Spleen (tissue), 11 donors: ENCODE measurements around the gene NECTIN1. TPM values are rescaled to one million over a fixed set of nuclear protein-coding genes. Genes with fewer than 3 reads are reported as not detected.

Experiments
- DNase-seq: peaks from one replicate; pipeline ENCODE4 v3.0.0-alpha.2; 2020
- H3K27ac ChIP-seq, 8 donors: fragments of 200-600 bp; sonication (generic) in 7 of 8; 1 replicate in 4 of 8; 2 replicates in 4 of 8; pipeline versions ENCODE4 v1.5.0 to v1.8.0; 2016 to 2021; ENCODE audit warnings: inconsistent platforms in 4 of 8, mild to moderate bottlenecking in 4 of 8, moderate library complexity in 1 of 8
- H3K27me3 ChIP-seq, 7 donors: fragments of 200-600 bp; sonication (generic) in 6 of 7; replicated peaks in 1 of 7; 1 replicate in 4 of 7; 2 replicates in 3 of 7; pipeline versions ENCODE4 v1.5.0 to v1.8.0; 2016 to 2021; ENCODE audit warnings: inconsistent platforms in 3 of 7, mild to moderate bottlenecking in 1 of 7
- H3K36me3 ChIP-seq, 6 donors: fragments of 200-600 bp; sonication (generic) in 5 of 6; 1 replicate in 4 of 6; 2 replicates in 2 of 6; pipeline versions ENCODE4 v1.5.0 to v1.8.0; 2016 to 2021; ENCODE audit warnings: inconsistent platforms in 2 of 6
- H3K4me1 ChIP-seq, 6 donors: fragments of 200-600 bp; sonication (generic) in 5 of 6; 1 replicate in 3 of 6; 2 replicates in 3 of 6; pipeline versions ENCODE4 v1.5.0 to v1.8.0; 2016 to 2021; ENCODE audit warnings: inconsistent platforms in 3 of 6
- H3K4me3 ChIP-seq, 8 donors: fragments of 200-600 bp; sonication (generic) in 7 of 8; 1 replicate in 4 of 8; 2 replicates in 4 of 8; pipeline versions ENCODE4 v1.5.0 to v1.8.0; 2016 to 2021; ENCODE audit warnings: inconsistent platforms in 4 of 8, mild to moderate bottlenecking in 4 of 8, moderate library complexity in 2 of 8
- H3K9me3 ChIP-seq, 8 donors: fragments of 200-600 bp; sonication (generic) in 7 of 8; 1 replicate in 4 of 8; 2 replicates in 4 of 8; pipeline versions ENCODE4 v1.5.0 to v1.8.0; 2016 to 2021; ENCODE audit warnings: inconsistent platforms in 4 of 8
- CTCF ChIP-seq, 11 experiments: fragments of 200-600 bp in 7 of 11; fragments of 450-650 bp in 4 of 11; sonication (generic) in 4 of 11; IDR thresholded peaks in 8 of 11; conservative IDR thresholded peaks in 3 of 11; 1 replicate in 7 of 11; 2 replicates in 4 of 11; pipeline versions ENCODE4 v1.4.0 to v1.8.0; 2016 to 2021; ENCODE audit warnings: antibody characterized with exemption in 11 of 11, inconsistent platforms in 4 of 11, mild to moderate bottlenecking in 1 of 11
- POLR2A ChIP-seq, 3 donors: fragments of 450-650 bp; IDR thresholded peaks; one replicate each; pipeline ENCODE4 v1.5.1; 2017; ENCODE audit warnings: antibody characterized with exemption in 3 of 3, mild to moderate bottlenecking in 1 of 3
- POLR2AphosphoS5 ChIP-seq, 3 donors: sonication (generic); formaldehyde crosslinking; IDR thresholded peaks; one replicate each; pipeline ENCODE4 v1.5.1; 2017; ENCODE audit warnings: antibody characterized with exemption in 3 of 3
- WGBS, 5 donors: extraction: QIAGEN DNeasy Blood & Tissue Kit in 3 of 5; methylation state at CpG; one replicate each; pipeline versions ENCODE4 v1.1.5 to v1.1.7; 2013 to 2018; 5-methylcytosine and 5-hydroxymethylcytosine counted together
- intact Hi-C: fragments of 100-400 bp; cut with DNase I; formaldehyde crosslinking; loops from one replicate; pipeline ENCODE4 v1.15.0; 2023; ENCODE audit warnings: low total_unique reads
- polyA plus RNA-seq, 3 donors: library from polyadenylated mRNA; stranded (reverse); fragments of 200-250 nt; gene quantifications; one replicate each; pipeline ENCODE4 v1.2.1, GENCODE V29; 2013
- total RNA-seq, 7 donors: library from RNA; depleted of rRNA in 3 of 7; stranded (reverse); fragments of >200 nt in 3 of 7; fragmentation: NEBNext Ultra II Directional in 4 of 7; extraction: Animal tissue kit (Norgen Biotek cat#: 25700) in 4 of 7; gene quantifications; one replicate each; pipeline versions ENCODE4 v1.1.0 to v1.2.1, GENCODE V29; 2016 to 2021
- donor health status: healthy with polysubstance abuse.
- donor health status: DM: no; HTN: no; CAD: no; lungs with moderate emphysema.
- donor health status: DM: no; HTN: no; CAD: no.
- donor health status: Bipolar disorder and iron deficiency.
- donor health status: healthy.
- donor health status: DM: no; HTN: no; CAD: no.
- donor health status: DM: yes; HTN: yes; CAD: no.

Gene NECTIN1
- total and polyA plus RNA-seq, 10 donors: 0.67 to 16.2 (median 5.8) TPM

DNA sequence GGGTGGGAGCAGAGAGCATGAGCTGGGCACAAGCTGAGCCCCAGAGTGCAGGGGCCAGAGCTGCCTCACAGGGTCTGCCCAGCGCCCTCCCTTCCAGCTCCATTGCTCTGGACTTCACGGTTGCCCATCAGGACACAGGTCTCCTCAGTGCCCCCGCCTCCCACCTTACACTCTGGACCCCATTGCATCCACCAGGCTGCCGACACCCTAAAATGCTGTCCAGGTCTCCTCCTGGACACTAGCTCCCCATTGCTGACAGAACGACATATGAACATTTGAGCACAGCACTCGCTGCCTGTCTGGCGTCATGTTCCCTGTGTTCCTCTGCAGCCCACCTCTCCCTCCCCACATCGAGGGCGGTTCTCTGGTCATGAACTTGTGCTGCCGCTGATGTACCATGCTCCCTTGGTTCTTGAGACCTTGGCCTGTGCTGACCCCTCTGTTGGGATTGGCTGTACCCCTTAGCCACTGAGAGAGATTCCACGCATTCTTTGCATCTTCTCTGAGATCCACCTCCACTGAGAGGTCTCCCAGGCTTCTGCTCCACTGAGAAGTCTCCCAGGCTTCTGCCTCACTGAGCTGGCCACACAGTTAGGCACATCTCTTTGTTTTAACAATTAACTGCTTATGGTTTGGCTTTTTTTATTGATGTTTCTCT, 34.2 kb upstream of the NECTIN1 start:
- DNase-seq: peak; percentile 58
- no peak overlapping the region for H3K27ac ChIP-seq
- 77 to 90% (median 81%) methylated on average over 11 of the region's 11 CpGs for WGBS, 5 donors
- H3K4me3 ChIP-seq: no peak overlapping the region
- no peaks in the 10 kb centered on the region for H3K4me1 ChIP-seq
- intact Hi-C loops: no loop called here
- H3K27me3 ChIP-seq: peaks cover 0 to 27% (median 0%) of the 10 kb centered on the region in 7 donors
- no peaks in the 10 kb centered on the region for H3K36me3 ChIP-seq
- TF ChIP-seq CTCF (IDR thresholded peaks at IDR 0.05 in 8 of 11, conservative IDR thresholded peaks at IDR 0.05 in 3 of 11) (no peak), POLR2A (IDR thresholded peaks at IDR 0.05) (no peak), POLR2AphosphoS5 (IDR thresholded peaks at IDR 0.05) (no peak)
- peaks cover 0 to 22% (median 9%) of the 10 kb centered on the region in 8 donors for H3K9me3 ChIP-seq

DNA sequence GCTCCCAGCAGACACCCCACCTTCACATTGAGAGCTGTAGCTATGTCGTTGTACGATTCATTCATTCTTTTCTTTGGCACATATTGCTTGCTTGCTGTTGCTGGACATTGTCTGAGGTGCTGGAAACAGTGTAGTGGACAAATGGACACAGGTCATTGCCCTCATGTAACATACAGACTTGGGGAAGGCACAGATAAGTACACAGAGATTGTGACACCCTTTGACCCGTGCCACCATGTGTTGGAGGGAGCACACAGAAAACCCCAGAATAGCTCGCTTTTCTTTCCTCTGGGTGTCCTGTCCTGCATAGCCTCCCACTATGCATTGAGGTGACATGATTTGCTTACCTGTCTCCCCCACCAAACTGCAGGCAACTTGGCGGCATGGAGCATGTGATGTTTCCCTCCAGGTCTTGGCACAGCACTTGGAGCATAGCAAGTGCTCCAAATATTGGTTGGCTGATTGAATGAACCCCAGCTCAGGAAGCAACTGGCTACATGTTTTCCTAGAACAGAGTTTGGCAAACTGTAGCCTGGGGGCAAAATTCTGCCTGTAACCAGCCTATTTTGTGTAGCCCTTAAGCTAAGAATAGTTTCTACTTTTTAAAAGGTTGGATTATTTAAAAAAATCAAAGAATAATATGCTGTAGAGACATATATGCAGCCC, 30.9 kb upstream of the NECTIN1 start:
- Histone ChIP-seq H3K36me3 (no peaks in the 10 kb centered on the region), H3K4me3 (no peak overlapping the region), H3K27me3 (peaks cover 0 to 32% (median 0%) of the 10 kb centered on the region in 7 donors), H3K27ac (no peak overlapping the region), H3K9me3 (no peaks in the 10 kb centered on the region), H3K4me1 (no peaks in the 10 kb centered on the region)
- 83 to 91% (median 84%) methylated on average over 5 of the region's 5 CpGs for WGBS, 5 donors
- peak; percentile 35 for DNase-seq
- intact Hi-C loops: no loop called here
- TF ChIP-seq POLR2AphosphoS5 (IDR thresholded peaks at IDR 0.05): no peak
- TF ChIP-seq POLR2A (IDR thresholded peaks at IDR 0.05): no peak
- TF ChIP-seq CTCF (IDR thresholded peaks at IDR 0.05 in 8 of 11, conservative IDR thresholded peaks at IDR 0.05 in 3 of 11): no peak

- H3K36me3 ChIP-seq: no peaks in the 10 kb centered on the region
- intact Hi-C loops: no loop called here
- no peak overlapping the region for H3K27ac ChIP-seq
- TF ChIP-seq CTCF (IDR thresholded peaks at IDR 0.05 in 8 of 11, conservative IDR thresholded peaks at IDR 0.05 in 3 of 11) (no peak), POLR2A (IDR thresholded peaks at IDR 0.05) (no peak), POLR2AphosphoS5 (IDR thresholded peaks at IDR 0.05) (no peak)
- no peak overlapping the region for H3K4me3 ChIP-seq
- peak; percentile 25 for DNase-seq
- H3K9me3 ChIP-seq: no peaks in the 10 kb centered on the region
- WGBS, 5 donors: 35 to 58% (median 41%) methylated on average over 8 of the region's 8 CpGs
- peaks cover 0 to 32% (median 0%) of the 10 kb centered on the region in 7 donors for H3K27me3 ChIP-seq
- no peaks in the 10 kb centered on the region for H3K4me1 ChIP-seq
Observed at GRCh38 chr11:119759324-119759723, 30.3 kb upstream of the NECTIN1 start.

DNA sequence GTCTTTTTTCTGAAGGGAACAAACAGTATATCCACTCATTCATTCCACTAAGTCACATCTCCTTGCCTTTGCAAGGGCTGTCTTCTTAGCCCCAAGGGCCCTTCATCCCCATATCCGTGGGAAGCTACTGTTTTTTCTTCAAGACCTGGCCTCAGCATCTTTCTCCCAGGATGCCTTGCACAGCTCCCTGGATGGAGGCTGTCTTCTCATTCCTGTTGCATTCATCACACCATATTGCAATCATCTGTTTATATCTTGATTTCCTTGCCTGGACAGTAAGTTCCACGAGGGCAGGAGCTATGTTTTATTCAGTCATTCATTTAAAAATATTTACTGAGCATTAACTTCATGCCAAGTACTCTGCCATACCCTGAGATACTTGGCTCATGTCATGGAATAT, 29.3 kb upstream of the NECTIN1 start:
- peak; percentile 12 for DNase-seq
- peaks cover 0 to 4% (median 0%) of the 10 kb centered on the region in 6 donors for H3K4me1 ChIP-seq
- intact Hi-C loops: no loop called here
- no peak overlapping the region for H3K4me3 ChIP-seq
- H3K27ac ChIP-seq: no peak overlapping the region
- peaks cover 0 to 39% (median 0%) of the 10 kb centered on the region in 7 donors for H3K27me3 ChIP-seq
- no peaks in the 10 kb centered on the region for H3K36me3 ChIP-seq
- no peaks in the 10 kb centered on the region for H3K9me3 ChIP-seq
- 27 to 51% (median 46%) methylated on average over 2 of the region's 2 CpGs for WGBS, 5 donors
- TF ChIP-seq CTCF (IDR thresholded peaks at IDR 0.05 in 8 of 11, conservative IDR thresholded peaks at IDR 0.05 in 3 of 11) (no peak), POLR2AphosphoS5 (IDR thresholded peaks at IDR 0.05) (no peak), POLR2A (IDR thresholded peaks at IDR 0.05) (no peak)
